ENCODE data around the gene PRLHR.
"Not testable (repeated sequence)": the region's sequence is repeated elsewhere in the genome, so short reads cannot be mapped to it uniquely, and the experiment has no call there.

The PRLHR gene

DNA sequence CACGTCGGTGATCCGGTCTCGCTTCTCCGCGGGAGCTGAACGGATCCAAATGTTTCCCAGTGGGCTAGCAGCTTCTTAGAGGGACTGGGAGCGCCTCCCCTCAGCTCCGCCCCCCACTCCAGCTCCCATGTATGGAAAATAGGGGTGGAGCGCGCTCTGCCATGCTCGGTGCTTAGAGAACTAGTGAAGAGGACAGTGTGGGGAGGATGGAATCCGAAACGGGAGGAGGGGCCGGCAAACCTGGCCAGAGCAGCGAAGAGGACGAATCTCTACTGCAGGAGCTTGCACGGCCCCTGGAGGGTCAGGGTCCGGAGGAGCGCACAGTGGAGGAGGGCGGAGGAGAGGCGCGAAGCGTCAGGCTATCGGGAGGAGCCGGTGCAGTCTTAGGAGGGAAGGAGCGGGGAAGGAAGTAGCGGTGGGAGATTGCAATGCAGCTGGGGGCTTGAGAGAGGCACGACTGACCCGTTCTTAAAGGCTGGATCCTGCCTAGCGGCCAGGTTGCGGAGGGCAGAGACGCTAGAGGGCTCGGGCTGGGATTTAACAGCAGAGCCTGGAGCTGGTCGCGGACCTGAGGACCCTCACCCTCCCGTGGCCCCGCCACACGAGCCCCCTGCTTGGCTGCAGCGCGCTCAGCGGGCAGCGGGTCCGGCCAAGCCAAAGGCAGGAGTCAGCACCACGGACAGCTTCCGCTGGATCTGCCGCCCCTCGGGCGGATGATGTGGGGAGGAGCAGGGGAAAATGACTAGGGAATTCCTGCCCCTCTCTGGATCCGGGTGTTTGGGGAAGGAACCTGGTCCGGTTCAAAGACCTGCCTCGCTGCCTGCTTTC, at the start of gene PRLHR:
PRLHR (minus strand) TSS at position 51 of the 828 bp plus-strand sequence. CDS start 404 bp downstream, outside the sequence.
- DNase-seq (ENCODE audit: low read depth, low spot score), result no peak

DNA sequence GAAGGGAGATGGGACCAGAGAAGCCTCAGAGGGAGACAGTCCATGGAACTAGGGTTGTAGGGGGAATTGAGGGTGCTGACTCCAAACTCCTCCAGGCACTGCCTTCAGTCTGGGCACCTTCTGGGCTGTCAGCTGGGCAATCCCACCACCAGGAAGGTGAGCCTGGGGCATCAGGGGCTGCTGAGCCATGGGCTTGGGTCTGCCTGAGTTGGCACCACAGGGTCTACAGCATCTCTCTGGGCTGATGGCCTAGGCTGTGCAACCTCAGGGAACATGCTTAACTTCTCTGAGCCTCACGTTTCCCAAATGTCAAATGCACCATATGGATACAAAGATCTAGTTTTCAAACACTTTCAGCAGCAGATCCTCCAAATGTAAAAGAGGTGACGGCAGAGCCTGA, 46.8 kb upstream of the PRLHR start:
- DNase-seq (ENCODE audit: low read depth, low spot score), result no peak

DNA sequence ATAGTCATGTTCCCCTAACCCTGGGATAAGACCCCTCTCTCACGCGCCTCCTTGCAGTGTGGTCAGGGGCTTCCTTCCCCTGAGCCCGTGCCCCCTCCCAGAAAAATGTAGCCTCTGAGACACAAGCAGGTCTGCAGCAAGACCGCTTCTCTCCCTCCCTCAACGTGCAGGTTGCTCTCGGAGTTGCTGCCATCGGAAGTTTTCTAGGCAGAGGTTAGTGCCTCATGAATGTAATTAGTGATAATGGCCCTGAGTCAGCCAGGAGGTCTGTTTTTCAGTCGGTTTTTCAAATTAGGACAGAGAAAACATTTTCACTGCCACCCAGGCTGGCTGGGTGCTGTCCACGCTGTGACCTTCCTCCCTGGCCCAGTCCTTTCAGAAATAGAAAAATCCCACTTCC, 43.2 kb upstream of the PRLHR start:
- no peak for DNase-seq (ENCODE audit: low read depth, low spot score)

DNA sequence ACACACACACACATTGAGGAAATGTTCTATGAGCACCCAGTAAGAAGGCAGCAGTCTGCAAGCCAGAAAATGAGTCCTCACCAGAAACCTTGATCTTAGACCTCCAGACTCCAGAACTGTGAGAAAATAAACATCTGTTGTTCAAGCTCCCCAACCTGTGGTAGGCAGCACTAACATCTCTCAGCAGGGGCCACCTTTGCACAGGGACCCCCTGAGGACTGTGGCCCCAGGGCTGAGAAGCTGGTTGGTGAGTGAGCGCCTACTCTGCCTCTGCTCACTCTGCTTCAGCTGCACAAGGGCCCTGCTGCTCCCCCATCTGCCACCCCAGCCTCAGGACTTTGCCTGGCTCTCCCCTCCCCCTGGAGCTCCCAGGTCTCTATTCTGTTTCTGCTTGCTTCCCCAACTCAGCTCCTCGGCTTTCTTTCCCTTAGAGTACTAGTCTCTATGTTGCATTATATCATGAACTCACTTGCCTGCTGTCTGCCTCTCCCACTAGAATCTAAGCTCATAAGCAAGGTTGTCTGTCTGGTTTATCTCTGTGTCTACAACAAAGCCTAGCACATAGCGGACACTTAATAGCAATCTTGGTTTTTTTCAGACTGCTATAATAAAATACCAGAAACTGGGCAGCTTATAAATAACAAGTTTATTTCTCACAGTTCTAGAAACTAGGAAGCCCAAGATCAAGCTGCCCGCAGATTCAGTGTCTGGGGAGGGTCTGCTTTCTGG, 40.4 kb upstream of the PRLHR start:
- DNase-seq (ENCODE audit: low read depth, low spot score), result no peak

DNA sequence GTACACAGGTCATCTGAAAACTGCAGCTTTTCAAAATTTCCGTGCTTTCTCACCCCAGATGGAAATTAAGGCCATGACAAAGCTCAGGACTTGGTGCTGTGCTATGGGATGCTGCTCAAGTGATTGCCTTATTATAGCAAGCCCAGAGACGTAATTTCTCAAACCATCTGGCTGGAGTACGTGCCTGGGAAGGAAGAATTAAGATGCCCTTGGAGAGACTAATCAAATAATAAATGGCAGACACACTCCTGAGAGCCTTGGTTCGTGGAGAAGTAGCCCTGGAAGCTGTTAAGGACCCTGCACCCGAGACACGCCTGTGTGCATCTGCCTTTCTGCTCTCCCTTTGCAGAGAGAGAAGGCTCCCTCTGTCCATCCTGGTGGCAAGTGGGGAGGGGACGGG, 38.3 kb upstream of the PRLHR start:
- no peak for DNase-seq (ENCODE audit: low read depth, low spot score)

DNA sequence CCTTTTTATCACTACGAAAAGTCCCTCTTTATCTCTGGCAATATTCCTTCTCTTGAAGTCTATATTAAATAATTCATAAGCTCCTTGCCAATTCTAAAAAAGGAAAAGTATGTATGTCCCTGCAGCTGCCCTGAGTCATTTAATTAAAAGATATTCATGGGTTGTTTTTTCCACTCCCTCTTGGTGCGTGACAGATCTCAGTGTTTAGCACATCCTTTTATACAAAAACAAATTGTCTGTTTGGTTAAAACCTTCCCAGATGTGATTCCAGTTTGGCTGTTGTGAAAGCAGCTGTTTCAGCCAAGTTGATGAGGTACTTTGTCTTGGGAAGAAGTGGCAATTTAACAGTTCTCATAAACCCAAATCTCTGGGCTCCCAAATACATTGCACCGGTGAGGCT, 33.8 kb upstream of the PRLHR start:
- no peak for DNase-seq (ENCODE audit: low read depth, low spot score)

DNA sequence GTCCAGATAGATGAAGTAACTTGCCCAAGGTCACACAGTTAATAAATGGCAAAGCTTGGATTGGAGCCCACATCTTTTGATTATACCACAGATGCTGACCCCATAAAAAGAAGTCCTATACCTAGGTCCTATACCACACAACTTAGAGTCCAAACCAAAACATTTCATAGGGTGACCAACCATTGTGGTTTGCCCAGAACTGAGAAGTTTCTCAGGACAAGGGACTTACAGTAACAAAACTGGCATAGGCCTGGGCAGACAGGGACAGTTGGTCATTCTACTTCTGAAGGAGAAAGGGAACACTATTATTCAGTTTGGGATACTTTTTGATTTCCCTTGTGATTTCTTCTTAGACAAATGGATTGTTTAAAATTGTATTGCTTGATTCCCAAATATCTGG, 32.9 kb upstream of the PRLHR start:
- DNase-seq (ENCODE audit: low read depth, low spot score), result no peak

DNA sequence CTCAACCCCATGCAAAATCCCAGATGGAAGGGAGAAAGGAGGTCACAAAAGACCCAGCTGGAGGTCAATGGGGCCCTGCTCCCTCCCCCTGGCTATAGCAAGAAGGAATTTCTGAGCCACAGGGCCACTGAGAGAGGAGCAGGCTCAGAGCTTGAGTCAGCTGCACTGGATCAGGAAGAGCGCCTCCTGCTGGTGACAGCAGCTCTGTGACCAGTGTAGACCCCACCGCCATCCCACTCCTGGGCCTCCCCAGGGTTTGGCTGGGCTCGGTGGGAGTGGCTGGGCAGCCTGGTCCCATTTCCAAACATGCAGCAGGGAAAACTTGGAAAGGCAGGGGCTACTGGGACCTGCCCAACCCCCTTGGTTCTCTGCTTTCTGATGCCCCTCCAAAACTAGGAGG, 31.5 kb upstream of the PRLHR start:
- DNase-seq (ENCODE audit: low read depth, low spot score), result no peak

DNA sequence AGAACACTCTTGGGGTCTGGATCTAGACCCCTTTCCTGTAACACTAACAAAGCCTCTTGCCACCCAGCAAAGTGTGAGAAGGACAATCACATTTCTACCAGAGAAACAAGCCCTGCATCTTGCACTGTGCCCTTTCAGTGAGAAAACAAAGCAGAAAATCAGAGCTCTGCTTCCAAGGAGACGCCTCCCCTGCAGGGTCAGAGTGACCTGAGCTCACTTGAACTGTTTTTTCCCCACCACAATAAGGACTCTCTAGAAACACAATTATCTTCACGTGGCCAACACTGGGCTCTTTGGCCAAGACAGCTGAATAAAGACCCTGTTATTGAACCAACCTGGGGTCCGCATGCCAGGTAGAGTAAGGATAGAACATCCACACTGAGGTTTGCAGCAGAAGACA, 30.1 kb upstream of the PRLHR start:
- no peak for DNase-seq (ENCODE audit: low read depth, low spot score)

DNA sequence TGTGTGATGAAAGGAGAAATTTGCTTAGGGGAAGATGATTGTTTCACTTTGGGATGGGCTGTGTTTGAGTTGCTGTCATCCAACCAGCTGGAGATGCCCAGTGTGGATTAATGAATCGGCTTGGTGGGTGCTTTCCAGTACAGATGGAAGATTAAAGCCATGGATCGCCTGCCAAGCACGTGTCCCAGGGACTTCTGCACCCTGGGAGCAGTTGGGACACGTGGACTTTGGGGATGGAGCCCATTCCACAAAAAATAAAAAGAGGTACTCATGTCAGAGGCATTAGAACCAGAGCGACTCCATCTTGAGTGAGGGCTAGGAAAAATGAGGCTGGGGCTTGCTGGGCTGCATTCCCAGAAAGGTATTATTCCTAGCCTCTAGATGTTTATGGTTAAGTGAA, 29.3 kb upstream of the PRLHR start:
- DNase-seq (ENCODE audit: low read depth, low spot score), result no peak

DNA sequence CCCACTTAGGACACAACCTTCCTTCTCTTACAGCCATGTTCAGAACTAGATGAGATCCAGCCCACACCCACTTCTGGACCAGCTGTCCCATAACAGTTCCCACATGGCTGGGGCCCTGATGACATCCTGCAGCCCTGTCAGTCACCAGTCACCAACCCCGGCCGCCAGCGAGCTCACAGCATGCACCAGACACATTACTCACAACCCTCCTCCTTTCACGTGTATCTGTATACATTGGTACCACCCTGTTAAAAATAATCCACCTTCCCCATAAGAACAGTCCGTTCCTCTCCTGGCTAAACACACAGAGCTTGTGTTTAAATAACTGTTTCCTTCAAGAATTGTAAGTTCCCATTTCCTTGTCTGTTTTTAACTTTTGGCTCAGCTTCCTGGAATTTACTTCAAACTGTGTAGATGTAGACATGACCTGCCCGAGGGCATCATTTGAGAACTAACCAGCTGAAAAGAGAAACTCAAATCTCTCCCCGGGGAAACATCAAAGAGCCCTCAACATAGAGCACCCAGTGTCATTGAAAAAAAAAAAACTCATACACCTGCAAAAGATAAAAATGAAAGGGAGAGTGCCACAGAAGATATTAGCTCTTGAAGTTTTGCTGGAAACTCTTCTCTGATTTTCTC, 26.0 kb upstream of the PRLHR start:
- no peak for DNase-seq (ENCODE audit: low read depth, low spot score)

DNA sequence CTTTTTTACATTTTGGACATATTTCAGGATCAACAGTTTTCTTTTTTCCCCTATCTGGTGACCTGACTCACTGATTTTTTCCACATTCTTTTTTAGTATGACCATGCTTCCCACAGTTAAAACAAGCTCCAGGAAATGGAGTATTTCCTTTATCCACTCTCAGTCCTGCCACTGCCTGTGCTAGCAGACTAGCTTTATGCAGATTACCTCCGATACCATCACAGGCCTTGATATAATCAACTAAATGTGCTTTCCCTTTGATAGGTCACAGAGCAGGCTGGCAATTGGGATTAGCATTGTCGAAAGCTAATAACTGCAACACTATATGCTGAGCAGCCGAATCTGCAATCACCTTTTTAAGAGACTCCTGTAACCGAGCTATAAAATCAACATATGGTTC, 18.4 kb upstream of the PRLHR start:
- not testable (repeated sequence) for DNase-seq (ENCODE audit: low read depth, low spot score)

DNA sequence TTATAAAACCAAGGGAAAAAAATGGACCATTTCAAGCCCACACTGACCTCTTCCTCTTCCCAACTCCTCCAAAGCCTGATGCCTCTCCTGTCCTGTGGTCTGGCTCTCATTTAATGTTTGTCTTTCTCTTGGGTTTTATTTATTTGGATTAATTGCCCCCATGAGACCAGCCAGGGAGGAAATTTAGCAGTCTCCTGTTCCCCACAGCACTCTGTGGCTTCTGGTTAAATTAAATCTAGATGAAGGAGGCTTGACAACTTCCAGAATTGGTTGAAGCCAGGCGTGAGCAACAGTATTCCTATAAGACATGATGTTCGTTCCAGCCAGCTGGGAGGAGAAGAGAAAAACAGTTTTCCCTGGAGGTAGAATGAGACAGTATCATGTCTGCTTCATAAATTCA, 15.1 kb upstream of the PRLHR start:
- no peak for DNase-seq (ENCODE audit: low read depth, low spot score)

DNA sequence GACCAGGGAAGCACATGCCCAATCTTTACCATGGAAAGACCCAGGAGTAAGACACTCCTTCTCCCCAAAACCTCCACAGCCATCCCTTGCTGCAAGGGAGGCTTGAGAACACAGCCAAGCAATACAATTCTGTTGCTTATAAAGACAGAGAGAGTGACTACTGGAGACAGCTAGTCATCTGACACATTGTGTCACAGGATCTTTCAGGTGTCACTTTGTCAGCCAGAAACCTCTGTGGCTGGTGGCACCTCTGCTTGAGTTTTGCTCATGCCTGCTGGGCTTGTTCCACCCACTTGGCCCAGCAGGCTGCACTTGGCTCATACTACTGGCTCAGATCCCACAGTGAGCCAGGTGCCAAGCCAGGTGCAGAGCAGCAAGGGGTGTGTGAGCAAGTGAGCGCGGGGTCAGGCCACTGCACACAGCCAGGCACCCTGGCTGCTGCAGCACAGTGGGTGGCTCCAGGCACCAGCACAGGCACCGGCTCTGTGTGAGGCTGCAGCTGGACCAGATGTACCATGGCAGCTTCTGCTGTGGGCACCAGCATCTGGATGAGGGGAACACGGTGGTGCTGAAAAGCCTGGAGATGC, 12.4 kb upstream of the PRLHR start:
- no peak for DNase-seq (ENCODE audit: low read depth, low spot score)

DNA sequence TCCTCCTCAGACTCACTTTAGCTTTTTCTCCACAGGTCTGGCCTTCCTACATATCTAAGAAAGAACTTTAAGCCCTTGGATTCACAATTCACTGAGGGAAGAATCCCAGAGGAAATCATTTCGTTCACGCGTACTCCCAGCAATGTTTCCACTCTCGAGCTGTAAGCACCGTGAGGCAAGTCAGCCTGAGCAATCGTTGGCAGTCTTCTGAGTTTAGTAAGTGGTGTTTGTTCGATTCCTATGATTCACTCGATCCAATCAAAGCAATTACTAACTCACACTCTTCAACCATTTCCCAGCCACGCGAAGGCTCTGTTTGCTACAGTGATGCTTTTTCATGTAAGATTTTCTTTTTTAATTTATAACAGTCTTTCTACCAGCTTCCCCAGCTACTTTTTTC, 10.2 kb upstream of the PRLHR start:
- DNase-seq (ENCODE audit: low read depth, low spot score), result no peak

DNA sequence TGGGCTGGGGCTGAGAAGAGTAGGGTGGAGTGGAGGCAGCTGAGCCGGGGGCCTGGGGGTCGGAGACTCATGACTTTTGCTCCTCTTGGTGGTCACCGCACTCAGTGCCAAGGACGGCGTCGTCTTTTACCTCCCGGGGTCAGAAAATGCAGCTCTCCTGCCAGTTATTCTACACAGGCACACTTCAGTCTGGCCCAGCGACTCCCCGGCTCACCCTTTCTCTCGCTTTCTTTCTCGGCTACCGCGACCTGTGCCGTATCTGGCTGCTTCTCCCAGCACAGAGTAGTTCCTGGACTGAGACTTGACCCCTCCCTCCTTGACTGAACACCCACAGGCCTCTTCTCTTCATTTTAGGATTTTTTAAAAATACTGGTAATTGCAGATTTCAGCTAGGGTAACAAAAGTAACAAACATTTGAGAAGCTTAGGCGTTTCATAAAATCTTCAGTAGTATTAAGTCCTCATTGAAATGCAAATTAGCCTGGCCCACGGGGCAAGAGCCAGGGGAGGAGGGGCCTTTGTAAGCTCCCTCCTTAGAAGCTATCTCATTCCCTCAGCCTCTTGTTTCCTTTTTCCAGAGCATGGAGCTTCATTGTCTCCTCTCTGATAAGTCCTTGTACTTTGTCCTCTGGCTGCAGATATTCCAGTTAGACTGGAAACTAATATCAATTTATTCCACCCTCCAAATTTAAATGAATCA, 1.1 kb upstream of the PRLHR start:
- DNase-seq (ENCODE audit: low read depth, low spot score), result no peak

DNA sequence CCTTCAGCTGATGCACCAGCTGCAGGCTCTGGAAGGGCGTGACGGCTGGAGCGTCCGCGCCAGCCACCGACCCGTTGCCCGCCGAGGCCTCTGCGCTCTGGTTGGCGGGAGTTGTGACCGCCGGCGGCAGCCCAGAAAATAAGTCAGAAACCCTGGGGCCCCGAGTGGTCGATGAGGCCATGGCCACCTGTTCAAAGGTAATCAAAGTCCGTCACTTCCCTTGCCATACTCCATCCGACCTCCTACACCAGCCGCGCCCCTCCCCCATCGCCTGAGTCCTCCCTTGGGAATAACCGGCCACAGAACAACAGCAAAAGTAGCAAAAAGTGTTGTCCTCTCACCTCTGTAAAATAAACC, 406 bp downstream of the PRLHR start:
- no peak for DNase-seq (ENCODE audit: low read depth, low spot score)

DNA sequence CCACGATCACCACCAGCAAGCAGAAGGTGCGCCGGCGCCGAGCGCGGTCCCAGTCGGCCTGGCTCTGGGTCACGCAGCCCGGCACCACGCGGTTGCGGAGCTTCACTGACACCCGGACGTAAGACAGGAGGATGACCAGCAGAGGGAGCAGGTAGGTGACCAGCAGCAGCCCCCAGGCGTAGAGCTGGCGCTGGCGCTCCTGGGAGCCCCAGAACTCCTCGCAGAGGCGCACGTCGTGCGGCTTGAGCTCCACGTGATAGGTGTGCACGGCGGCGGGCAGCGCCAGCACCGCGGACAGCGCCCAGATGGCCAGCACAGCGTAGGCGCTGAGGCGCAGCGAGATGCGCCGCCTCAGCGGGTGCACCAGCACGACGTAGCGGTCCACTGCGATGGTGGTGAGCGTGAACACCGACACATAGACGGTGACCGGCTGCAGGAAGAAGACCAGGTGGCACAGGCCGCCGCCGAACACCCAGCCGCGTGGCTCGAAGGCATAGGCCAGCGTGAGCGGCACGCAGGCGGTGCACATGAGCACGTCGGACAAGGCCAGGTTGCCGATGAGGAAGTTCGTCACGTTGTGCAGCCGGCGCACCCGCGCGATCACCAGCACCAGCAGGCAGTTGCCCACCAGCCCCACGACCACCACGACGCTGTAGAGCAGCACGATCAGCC, 920 bp downstream of the PRLHR start:
- DNase-seq (ENCODE audit: low read depth, low spot score), result no peak

DNA sequence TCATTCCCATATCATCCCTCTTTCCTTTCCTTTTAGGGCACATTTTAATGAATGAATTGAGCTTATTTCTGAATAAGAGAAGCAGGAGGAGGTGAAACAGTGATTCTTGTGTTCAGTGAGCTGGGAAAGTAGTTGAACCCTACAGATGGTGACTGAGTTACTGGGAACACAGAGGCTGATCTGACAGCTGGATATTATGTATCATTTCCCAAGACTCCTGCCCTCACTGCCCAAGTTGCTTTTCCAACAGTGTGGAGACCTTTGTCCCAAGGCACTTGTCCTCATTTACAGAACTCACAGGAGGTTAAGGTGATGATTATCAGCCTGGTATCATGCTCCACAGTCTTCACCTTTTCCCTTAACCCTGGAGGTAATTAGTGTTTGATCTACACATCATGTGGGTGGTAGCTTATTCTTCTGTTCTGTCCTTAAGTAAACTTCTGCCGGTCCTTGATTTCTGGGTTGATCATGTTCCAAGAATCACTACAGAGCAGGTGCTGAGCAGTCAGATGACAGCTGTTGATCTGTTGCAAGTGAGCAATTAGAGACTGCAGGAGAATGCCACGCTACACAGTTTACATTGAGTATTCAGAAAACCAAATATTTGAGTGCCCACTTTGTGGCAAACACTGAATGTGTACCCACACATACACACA, 2.6 kb downstream of the PRLHR start:
- no peak for DNase-seq (ENCODE audit: low read depth, low spot score)

DNA sequence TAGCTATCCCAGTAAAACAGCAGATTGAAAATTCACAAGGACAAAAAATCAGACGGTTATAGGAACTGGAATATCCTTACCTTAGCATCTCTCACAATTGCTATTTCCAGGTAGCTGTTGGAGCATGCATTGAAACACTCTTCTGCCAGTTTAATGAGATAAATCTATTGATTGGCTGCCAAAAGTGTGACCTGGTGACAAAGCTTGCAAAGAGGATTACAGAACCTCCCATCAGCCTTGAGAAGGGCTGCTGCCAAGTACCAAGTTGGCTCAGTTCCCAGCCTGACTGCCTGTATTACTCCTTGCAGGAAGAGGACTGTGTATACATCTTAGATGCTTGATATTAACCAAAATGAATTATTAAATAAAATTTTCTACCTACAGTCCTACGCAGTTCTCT, 5.1 kb downstream of the PRLHR start:
- DNase-seq (ENCODE audit: low read depth, low spot score), result no peak

All from brain pericyte (primary cell).